Thymus (tissue), 11 donors: ENCODE measurements around the gene GDF10. TPM values are rescaled to one million over a fixed set of nuclear protein-coding genes. Genes with fewer than 3 reads are reported as not detected.

Source experiments
- DNase-seq, 9 donors: peaks; one replicate each; pipeline ENCODE4 v3.0.0-alpha.2; 2013; ENCODE audit warnings: low spot score in 9 of 9, low read depth in 6 of 9, missing footprints in 1 of 9
- H3K27ac ChIP-seq, 2 donors: one replicate each; pipeline ENCODE4 v1.5.1; 2013; ENCODE audit warnings: control low read depth in 1 of 2, low read depth in 1 of 2, low read length in 1 of 2, mild to moderate bottlenecking in 1 of 2, moderate library complexity in 1 of 2
- H3K27me3 ChIP-seq, 2 donors: one replicate each; pipeline ENCODE4 v1.5.1; 2013; ENCODE audit warnings: low read length in 1 of 2; ENCODE audit not compliant: control insufficient read depth in 2 of 2, insufficient read depth in 1 of 2
- H3K36me3 ChIP-seq, 2 donors: one replicate each; pipeline ENCODE4 v1.5.1; 2013; ENCODE audit warnings: low read length in 1 of 2, mild to moderate bottlenecking in 1 of 2, moderate library complexity in 1 of 2; ENCODE audit not compliant: control insufficient read depth in 2 of 2, insufficient read depth in 2 of 2
- H3K4me1 ChIP-seq, 2 donors: one replicate each; pipeline ENCODE4 v1.5.1; 2013; ENCODE audit warnings: low read length in 2 of 2; ENCODE audit not compliant: control insufficient read depth in 2 of 2, insufficient read depth in 2 of 2
- H3K4me3 ChIP-seq, 2 donors: one replicate each; pipeline ENCODE4 v1.5.1; 2013; ENCODE audit warnings: low read length in 2 of 2, control low read depth in 1 of 2, mild to moderate bottlenecking in 1 of 2
- H3K9me3 ChIP-seq, 2 donors: one replicate each; pipeline ENCODE4 v1.5.1; 2013; ENCODE audit warnings: low read length in 1 of 2, mild to moderate bottlenecking in 1 of 2; ENCODE audit not compliant: control insufficient read depth in 2 of 2, insufficient read depth in 1 of 2
- WGBS: extraction: QIAGEN DNeasy Blood & Tissue Kit; methylation state at CpG from one replicate; pipeline ENCODE4 v1.1.7; 2013; 5-methylcytosine and 5-hydroxymethylcytosine counted together
- polyA plus RNA-seq: library from polyadenylated mRNA; stranded (reverse); fragments of 200-250 nt; gene quantifications from one replicate; pipeline ENCODE4 v1.2.3, GENCODE V29; 2013
- total RNA-seq: library from RNA; stranded (reverse); fragments of 120-200 nt; gene quantifications from one replicate; pipeline ENCODE4 v1.2.4, GENCODE V29; 2013
- donor health status: healthy.

Gene GDF10
- total and polyA plus RNA-seq, 2 donors, result 0.39 to 0.47 TPM

DNA sequence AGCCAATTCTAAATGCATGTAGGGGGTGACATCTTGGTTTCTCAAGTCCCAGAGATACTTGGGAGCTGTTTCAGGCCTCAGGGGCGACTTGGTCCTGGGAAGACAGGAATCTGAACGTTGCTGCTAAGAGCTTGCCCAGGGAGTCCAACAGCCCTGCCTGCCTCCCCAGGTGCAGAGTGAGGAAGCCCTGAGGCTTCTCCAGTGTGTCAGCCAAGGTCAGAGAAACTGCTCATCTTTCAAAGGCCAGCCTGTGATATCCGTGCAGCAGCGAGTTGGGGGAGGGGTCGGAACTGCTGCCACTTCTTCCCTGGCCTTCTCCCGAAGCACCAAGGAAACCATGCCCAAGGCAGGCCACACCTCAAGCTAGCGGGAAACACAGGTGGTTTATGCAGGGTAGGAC is 32.0 kb downstream of the GDF10 start:
- no peak for DNase-seq
- no peaks in the 10 kb centered on the region for H3K36me3 ChIP-seq
- H3K4me1 ChIP-seq, result no peaks in the 10 kb centered on the region
- no peak overlapping the region for H3K4me3 ChIP-seq
- H3K27me3 ChIP-seq, result peaks cover 0 to 6% of the 10 kb centered on the region in 2 donors
- no peaks in the 10 kb centered on the region for H3K9me3 ChIP-seq
- H3K27ac ChIP-seq, result no peak overlapping the region
- WGBS, result 91% methylated on average over 7 of the region's 7 CpGs

DNA sequence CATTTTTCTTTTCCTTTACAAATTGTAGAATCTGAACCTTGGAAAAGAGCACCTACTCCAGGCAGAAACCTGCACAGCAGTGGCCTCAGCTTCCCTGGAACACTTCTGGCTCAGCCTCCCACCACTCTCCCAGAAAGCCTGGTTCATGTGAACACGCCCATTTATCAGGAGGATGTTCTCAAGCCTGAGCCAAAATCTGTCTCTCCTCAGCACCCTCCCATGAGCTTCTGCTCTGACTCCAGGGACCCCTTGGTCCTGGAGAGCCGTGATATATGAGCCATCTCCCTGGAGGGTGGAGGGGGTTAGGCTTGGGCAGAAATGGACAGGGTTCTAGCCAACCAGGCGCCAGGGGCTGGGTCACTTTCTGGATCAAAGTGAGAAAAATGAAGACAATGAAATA is 32.4 kb downstream of the GDF10 start:
- Histone ChIP-seq H3K4me3 (no peak overlapping the region), H3K4me1 (no peaks in the 10 kb centered on the region), H3K27me3 (peaks cover 0 to 6% of the 10 kb centered on the region in 2 donors), H3K36me3 (no peaks in the 10 kb centered on the region), H3K27ac (no peak overlapping the region), H3K9me3 (no peaks in the 10 kb centered on the region)
- WGBS, result 94% methylated on average over 3 of the region's 3 CpGs
- DNase-seq, result no peak

DNA sequence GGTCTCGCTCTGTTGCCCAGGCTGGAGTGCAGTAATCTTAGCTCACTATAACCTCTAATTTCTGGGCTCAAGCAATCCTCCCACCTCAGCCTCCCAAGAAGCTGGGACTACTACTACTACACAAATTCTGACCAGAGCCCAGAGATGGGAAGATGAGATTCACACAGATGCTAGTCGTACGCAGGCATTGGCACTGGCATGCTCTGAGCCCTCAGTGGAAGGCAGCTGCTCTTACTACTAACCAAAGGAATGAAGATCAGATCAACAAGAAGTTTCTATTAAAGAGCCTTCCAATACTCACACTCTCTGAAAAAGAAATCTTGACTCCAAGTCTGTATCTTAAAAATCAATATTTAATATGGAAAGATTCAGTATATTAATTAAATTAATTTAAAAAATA is 32.9 kb downstream of the GDF10 start:
- H3K27ac ChIP-seq, result no peak overlapping the region
- no peak for DNase-seq
- 93% methylated on average over 3 of the region's 3 CpGs for WGBS

DNA sequence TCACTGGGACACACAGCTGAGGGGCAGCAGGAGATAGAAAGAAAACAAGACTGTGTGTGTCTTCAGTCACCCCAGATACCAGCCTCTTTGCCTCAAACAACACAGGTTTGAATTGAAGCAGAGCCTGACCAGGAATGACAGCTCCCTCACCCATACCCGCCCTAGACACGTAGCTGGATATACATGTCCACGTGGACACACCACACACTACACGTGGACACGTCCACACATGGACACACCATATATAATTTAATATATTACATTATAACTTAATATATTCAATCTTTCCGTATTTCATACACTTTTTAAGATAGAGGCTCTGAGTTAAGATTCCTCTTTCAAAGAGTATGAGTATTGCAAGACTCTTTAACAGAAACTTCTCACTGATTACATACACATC is 33.5 kb downstream of the GDF10 start:
- H3K9me3 ChIP-seq, result no peaks in the 10 kb centered on the region
- DNase-seq, result no peak
- 96% methylated on average over 6 of the region's 6 CpGs for WGBS
- H3K27me3 ChIP-seq, result peaks cover 0 to 6% of the 10 kb centered on the region in 2 donors
- H3K36me3 ChIP-seq, result no peaks in the 10 kb centered on the region
- H3K4me1 ChIP-seq, result no peaks in the 10 kb centered on the region
- H3K27ac ChIP-seq, result no peak overlapping the region
- H3K4me3 ChIP-seq, result no peak overlapping the region

More for the DNA sequence above, 32.9 kb downstream of the GDF10 start:
- H3K4me1 ChIP-seq, result no peaks in the 10 kb centered on the region
- peaks cover 0 to 6% of the 10 kb centered on the region in 2 donors for H3K27me3 ChIP-seq
- no peaks in the 10 kb centered on the region for H3K36me3 ChIP-seq
- H3K9me3 ChIP-seq, result no peaks in the 10 kb centered on the region
- no peak overlapping the region for H3K4me3 ChIP-seq

DNA sequence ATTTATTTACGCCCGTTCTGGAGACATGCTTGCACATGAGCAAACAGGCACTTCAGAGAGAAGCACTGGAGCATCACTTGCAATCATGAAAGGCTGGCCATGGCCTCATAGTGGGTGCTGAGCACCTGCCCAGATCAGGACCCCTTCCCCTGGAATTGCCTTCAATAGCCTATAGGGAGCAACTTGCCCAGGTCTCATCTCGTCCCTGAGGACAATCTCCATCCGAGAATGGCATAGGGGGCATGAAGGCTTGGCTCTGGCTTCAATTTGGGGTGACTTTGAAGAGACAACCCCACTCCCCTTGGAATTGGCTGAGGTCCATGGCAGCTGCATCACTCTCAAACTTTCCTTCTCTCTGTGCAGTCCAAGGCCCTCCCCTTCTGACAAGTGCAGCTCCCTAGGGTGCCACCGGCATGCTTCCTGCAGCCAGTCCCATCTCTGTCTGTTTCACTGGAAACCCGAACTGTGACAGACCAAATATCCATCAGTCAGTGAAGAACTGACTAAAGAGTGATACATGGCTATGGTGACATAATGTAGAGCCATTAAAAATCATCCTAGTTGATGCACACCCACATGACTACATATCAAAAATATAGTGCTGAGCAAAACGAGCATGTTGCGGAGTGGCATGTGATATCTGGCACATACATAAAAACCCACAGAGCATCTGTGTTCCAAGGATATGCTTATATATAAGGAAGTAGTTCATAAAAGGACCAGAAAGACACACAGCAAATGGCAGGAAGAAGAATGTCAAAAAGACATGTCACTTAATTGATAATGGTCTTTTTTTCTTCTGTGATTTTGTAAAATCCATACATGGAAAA is 34.7 kb downstream of the GDF10 start:
- H3K4me3 ChIP-seq, result no peak overlapping the region
- DNase-seq, result no peak

DNA sequence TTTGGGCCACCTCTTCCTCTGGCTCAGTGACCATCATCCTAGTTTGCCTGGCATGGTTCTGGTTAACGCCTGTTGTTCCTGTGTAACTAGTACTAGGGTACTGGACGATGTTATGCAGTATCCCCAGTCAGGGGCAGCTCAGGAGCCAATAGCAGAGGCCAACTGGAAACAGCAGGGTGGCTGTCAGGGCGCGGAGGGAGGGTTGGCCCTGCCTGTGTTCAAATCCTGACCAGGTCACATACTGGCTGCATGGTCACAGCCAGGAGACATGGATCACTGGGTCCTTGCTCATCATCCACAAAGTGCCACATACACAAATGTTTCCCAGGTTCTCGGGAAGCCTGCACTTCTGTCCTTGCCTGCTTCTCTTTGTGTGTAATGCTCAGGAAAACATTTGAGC is 35.9 kb downstream of the GDF10 start:
- Histone ChIP-seq H3K4me1 (no peaks in the 10 kb centered on the region), H3K36me3 (no peaks in the 10 kb centered on the region), H3K27me3 (peaks cover 0 to 21% of the 10 kb centered on the region in 2 donors), H3K9me3 (no peaks in the 10 kb centered on the region), H3K27ac (no peak overlapping the region), H3K4me3 (no peak overlapping the region)
- 92% methylated on average over 5 of the region's 5 CpGs for WGBS
- no peak for DNase-seq

More for the DNA sequence above, 34.7 kb downstream of the GDF10 start:
- no peaks in the 10 kb centered on the region for H3K4me1 ChIP-seq
- peaks cover 0 to 13% of the 10 kb centered on the region in 2 donors for H3K27me3 ChIP-seq
- no peaks in the 10 kb centered on the region for H3K36me3 ChIP-seq
- no peaks in the 10 kb centered on the region for H3K9me3 ChIP-seq
- 94% methylated on average over 8 of the region's 8 CpGs for WGBS
- no peak overlapping the region for H3K27ac ChIP-seq

DNA sequence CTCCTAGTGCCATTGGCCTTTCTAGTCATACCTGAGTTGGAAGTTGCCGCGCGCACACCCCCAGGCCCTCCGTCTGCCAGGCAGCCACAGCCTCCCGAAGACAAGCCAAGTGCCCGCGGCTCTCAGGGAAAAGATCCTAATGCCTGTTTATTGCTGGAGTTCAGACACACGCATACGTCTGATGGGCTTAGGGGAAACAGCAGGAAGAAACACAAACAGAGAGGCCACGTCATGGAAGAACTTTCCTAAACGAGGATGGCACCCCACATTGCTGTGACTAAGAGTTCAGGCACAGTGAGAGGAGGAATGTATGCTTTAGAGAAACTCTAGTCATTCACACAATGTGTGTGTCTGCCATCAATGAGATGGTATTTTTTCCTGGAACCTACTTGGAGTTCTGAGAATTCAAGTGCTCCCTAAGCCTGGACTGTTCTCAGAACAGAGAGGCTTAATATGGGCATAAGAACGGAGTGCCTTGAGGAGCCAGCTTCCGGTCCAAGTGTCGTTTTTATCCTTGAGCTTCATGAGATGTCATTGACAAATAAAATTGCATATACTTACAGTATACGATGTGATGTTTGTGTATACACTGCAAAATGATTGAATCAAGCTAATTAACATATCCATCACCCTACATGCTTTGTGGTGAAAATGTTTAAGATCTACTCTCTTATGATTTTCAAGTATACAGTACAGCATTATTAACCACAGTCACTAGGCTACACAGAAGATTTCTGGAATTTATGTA is 36.6 kb downstream of the GDF10 start:
- Histone ChIP-seq H3K9me3 (no peaks in the 10 kb centered on the region), H3K27ac (no peak overlapping the region), H3K27me3 (peaks cover 0 to 21% of the 10 kb centered on the region in 2 donors), H3K4me3 (no peak overlapping the region), H3K4me1 (no peaks in the 10 kb centered on the region), H3K36me3 (no peaks in the 10 kb centered on the region)
- no peak for DNase-seq
- WGBS, result 94% methylated on average over 15 of the region's 15 CpGs

DNA sequence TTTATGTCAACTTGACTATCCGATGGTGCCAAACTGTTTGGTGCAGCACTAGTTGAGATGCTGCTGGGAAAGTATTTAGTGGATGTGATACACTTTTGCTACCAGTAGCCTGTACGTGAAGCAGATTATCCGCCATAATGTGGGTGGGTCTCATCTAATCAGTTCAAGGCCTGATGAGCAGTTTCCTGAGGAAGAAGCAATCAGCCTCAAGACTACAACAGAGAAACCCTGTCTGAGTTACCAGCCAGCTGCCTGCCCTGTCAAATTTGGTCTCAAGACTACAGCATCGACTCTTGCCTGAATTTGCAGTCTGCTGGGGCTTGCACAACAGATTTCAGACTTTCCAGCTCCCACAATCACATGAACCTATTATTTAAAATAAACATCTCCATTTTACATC is 37.3 kb downstream of the GDF10 start:
- DNase-seq, result no peak
- H3K4me1 ChIP-seq, result no peaks in the 10 kb centered on the region

DNA sequence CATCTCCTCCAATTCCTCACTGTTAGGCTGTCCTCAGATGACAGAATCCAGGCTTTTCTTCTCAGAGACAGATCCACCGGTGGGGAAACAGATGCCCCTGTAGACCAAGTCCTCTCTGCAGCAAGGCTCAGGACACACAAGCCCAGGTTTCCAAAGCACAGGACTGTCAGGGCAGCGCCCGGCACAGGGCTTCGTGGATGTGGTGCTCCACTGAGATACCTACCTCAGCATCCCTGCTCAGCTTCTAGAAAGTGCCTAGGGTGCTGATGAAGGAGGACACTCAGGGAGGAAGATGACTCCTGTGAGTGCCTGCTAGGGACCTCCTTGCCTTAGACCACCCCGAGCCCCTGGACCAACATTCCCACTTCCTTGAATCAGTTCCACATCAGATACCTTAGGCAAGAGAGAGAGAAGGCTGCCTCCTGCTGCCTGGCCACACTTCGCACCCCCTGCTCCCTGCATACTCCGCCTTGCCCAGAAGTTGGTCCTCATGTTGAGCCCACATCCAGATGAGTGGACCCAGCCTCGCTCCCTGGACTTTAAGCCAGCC is 39.3 kb downstream of the GDF10 start:
- Histone ChIP-seq H3K4me1 (no peaks in the 10 kb centered on the region), H3K36me3 (no peaks in the 10 kb centered on the region), H3K27ac (no peak overlapping the region), H3K27me3 (peaks cover 0 to 21% of the 10 kb centered on the region in 2 donors), H3K9me3 (no peaks in the 10 kb centered on the region), H3K4me3 (no peak overlapping the region)
- no peak for DNase-seq
- WGBS, result 97% methylated on average over 8 of the region's 8 CpGs

More for the DNA sequence above, 37.3 kb downstream of the GDF10 start:
- no peak overlapping the region for H3K27ac ChIP-seq
- WGBS, result 95% methylated on average over 4 of the region's 4 CpGs
- H3K27me3 ChIP-seq, result peaks cover 0 to 21% of the 10 kb centered on the region in 2 donors
- H3K9me3 ChIP-seq, result no peaks in the 10 kb centered on the region
- no peaks in the 10 kb centered on the region for H3K36me3 ChIP-seq
- no peak overlapping the region for H3K4me3 ChIP-seq
